Stimulated activated CD8-positive, alpha-beta memory T cell treated with anti-CD3 and anti-CD28 coated beads, Interleukin-4, amount 100 ng/mL, for 48 hours (primary cell): ENCODE measurements around the gene EIF2D.
"Not testable (repeated sequence)": the region's sequence is repeated elsewhere in the genome, so short reads cannot be mapped to it uniquely, and the experiment has no call there.

ENCODE experiments used
- DNase-seq: peaks from one replicate; pipeline ENCODE4 v3.0.0-alpha.2; 2020

Gene EIF2D

DNA sequence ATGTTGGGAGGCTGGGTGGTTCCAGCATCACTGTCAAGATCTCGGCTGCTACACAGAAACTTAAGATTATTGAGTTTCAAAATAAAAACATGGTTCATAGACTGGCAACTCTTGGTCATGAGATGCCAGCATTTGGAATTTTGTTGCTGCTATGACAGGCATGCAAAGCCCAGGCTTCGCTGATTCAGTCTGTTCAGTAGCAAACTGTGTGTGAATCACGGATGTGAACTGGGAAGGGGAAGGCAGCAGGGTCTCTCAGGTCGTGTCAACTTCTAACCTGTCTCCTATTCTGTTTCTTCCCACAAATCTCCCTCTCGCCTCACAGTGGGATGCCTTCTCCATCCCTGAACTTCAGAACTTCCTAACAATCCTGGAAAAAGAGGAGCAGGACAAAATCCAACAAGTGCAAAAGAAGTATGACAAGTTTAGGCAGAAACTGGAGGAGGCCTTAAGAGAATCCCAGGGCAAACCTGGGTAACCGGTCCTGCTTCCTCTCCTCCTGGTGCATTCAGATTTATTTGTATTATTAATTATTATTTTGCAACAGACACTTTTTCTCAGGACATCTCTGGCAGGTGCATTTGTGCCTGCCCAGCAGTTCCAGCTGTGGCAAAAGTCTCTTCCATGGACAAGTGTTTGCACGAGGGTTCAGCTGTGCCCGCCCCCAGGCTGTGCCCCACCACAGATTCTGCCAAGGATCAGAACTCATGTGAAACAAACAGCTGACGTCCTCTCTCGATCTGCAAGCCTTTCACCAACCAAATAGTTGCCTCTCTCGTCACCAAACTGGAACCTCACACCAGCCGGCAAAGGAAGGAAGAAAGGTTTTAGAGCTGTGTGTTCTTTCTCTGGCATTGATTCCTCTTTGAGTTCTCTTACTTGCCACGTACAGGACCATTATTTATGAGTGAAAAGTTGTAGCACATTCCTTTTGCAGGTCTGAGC lies 25.5 kb downstream of the EIF2D start:
- DNase-seq = no peak

DNA sequence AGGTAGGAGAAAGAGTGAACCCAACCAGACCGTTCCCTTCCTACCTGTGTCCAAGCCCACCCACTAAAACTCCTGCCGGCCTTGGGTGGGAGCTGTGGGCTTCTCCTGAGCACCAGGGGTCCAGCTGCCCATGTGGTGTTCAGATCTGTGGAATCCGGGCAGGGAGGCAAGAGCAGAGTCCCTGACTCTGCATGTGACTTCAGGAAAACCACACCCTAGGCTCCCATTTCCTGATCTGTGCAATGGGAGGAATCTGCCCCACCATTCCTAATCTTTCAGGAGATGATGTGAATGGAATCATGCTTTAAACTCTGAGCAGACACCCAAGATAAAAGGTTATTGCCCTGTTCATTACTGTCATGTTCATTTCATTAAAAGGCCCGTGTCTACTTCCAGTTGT lies 27.6 kb downstream of the EIF2D start:
- no peak for DNase-seq

DNA sequence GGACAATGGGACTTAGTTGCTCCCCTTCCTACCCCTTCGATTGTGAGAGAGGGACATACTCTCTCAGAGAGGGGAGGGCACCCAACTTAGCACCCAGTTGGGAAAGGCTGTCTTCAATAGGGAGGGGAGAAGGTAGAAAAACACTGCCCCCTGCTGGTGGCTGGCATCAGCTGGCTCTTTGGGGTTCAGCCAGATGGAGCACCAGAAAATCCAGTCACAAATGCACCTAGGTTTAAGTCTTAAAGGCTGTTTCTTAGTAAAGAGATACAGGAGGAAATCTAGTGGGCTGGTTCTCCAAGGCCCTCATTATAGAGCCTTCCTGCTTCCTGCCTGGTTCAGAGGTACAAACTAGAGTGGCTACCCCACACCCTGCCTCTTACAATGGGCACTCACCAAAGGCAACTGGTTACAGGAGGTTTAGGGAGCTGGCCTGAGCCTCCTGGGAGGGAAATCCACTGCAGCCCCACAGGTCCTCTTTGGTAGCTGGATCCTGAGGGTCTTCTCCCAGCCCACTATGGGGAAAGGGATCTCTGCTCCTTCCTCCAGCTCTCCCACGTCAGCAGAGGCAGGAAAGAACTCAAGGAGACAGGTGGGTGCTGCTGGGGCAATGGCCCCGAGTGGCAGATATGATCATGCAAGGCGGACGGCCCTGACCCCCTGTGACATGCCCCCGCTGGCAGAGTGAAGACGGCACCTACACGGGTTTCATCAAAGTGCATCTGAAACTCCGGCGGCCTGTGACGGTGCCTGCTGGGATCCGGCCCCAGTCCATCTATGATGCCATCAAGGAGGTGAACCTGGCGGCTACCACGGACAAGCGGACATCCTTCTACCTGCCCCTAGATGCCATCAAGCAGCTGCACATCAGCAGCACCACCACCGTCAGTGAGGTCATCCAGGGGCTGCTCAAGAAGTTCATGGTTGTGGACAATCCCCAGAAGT lies 28.3 kb downstream of the EIF2D start:
- DNase-seq = peak; percentile 96

DNA sequence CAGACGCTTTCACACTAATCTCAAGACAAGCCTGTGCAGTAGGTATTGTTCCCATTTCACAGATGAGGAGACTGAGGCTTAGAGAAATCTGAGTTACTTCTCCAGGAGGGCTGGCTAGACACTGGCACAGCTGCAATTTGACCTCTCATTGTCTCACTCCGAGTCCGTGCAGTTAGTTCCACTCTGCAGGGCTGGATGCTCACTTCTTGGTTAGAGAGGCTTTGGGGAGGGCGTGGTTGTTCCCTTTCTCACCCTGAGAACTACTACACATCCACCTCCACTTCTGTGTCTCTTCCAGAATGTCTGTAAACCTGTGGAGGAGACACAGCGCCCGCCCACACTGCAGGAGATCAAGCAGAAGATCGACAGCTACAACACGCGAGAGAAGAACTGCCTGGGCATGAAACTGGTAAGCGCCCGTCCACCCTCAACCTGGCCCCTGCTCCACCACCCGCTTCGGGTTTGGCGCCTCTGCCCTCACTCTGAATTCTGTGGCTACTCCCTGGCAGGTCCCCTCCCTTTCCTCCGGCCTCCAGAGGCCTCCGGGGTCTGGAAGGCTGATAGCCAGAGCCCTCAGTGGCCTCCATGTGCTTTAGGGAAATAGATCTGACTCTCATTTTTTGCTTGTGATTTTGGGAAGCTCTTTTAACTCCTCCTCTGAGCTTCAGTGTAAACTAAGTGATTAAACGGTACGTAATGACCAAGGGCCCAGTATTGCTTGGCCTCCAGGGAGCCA lies 29.1 kb downstream of the EIF2D start:
- DNase-seq = peak; percentile 69

DNA sequence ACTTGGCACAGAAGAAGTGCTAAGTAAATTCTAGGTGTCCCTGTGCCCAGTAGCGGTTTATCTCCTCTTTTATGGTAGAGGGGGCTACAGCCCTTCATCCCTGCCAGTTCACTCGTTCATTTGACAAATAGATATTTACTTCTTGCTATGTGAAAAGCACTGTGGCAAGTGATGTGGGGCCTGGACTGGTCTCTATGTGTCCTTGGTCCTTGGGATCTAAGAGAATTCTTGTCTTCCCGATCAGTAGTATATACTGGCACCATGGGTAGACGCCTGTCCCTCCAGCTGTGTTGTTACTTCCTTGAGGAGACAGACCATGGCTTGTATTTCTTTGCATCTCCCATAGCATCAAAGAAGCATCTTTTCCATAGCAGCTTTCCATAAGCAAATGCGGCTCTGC lies 29.7 kb downstream of the EIF2D start:
- no peak for DNase-seq

DNA sequence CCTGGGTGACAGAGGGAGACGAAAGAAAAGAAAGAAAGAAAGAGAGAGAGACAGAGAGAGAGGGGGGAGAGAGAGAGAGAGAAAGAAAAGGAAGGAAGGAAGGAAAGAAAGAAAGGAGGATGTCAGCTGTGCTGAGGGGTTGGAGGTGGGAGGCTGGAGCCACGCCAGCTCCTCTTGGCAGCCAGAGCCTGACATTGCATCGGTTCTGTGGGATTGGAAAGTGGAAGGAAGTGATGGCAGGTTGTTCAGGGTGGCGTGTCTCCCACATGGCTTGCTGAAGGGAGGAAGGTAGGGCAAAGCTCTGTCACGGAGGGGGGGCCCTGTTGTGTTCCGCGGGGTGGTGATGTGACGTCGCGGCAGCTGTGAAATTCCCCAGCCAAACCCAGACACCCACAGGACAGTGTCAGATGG lies 30.7 kb downstream of the EIF2D start:
- peak; percentile 78 for DNase-seq

DNA sequence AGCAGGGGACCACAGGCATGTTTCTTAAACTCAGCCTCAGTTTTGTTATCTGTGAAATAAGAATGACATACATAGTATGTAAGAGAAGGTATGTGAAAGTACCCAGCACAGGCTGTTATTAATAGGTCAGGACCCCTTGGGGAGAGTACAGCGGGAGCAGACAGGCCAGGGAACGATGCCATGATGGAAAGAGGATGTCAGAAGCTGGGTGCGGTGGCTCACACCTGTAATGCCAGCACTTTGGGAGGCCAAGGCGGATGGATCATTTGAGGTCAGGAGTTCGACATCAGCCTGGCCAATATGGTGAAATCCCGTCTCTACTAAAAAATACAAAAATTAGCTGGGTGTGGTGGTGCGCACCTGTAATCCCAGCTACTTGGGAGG lies 31.2 kb downstream of the EIF2D start:
- DNase-seq = not testable (repeated sequence)

DNA sequence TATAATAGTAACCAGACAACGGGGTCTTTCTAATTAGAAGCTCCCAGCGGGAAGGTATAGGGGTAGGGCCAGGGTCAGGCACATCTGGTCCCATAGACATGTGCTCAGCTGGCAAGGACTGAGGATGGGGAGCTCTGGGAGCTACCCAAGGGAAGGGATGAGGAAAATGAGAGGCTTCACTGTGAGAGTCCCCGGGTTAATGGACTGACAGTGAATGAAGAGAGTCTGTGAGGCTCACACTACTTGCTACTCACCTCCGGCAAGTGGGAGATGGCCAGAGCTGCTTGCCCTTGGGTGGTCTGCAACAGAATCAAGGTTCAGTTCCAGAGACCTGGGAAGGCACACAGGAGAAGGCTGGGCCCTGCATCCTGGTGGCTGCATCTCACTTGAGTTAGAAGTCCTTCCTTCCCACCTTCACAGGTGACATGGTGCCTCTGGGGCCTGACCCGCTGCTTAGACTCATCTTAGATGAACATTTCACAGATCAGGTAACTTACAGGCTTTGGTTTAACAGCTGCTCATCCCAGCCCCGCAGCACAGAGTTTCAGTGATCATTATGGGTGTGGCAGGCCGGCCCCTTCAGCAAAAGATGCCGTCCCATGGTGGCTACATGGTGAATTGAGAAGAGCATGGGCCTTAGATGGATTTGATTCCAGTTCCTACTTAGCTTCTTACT lies 31.7 kb downstream of the EIF2D start:
- no peak for DNase-seq

DNA sequence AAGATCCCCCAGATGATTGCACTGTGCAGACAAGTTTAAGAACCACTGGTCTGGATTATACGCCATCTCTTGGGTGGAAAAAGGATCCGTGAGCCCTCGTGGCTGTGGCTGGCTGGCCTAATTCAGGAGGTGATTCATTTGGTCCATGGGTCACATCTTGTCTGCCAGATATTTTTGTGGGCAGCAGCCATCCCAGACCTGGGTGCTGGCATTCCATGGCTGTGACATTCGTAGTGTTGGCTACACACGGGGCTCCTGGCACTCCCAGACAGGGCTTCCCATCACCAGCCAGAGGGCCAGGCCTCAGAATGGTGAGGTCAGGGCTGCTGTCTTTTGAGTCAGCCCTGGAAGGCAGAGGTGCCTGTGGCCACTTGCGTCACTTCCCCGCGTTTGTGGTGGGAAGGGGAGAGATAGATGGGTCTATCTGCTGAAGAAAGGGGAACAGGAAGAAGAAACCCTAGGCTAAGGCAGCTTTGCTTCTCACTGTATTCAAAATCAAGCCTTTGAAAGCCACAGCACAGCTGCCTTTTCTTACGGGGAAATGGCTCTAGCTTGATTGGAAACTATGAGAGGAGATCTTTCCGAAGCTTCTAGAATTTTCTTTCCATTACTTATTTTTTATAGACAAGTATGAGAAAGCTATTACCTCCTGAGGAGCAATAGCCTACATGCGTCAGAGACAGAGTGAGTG lies 32.4 kb downstream of the EIF2D start:
- DNase-seq = peak; percentile 95

DNA sequence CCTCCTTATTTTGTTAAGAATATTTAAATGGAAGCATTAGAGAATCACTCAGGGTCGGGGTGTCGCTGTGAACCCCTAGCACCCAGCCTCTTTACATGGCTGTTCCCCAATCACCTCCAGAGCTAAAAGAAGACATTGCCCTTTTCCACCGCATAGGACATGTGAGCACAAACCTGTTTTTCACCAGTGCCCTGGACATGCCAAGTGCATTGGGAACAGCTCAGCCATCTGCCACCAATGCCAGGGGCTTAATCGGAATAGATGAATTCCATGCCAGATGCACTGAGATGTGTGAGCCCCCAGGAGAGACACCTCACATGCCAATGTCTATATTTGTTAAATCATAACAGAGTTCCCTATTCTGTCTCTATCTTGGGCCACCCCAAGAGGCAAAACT lies 33.3 kb downstream of the EIF2D start:
- DNase-seq = no peak

DNA sequence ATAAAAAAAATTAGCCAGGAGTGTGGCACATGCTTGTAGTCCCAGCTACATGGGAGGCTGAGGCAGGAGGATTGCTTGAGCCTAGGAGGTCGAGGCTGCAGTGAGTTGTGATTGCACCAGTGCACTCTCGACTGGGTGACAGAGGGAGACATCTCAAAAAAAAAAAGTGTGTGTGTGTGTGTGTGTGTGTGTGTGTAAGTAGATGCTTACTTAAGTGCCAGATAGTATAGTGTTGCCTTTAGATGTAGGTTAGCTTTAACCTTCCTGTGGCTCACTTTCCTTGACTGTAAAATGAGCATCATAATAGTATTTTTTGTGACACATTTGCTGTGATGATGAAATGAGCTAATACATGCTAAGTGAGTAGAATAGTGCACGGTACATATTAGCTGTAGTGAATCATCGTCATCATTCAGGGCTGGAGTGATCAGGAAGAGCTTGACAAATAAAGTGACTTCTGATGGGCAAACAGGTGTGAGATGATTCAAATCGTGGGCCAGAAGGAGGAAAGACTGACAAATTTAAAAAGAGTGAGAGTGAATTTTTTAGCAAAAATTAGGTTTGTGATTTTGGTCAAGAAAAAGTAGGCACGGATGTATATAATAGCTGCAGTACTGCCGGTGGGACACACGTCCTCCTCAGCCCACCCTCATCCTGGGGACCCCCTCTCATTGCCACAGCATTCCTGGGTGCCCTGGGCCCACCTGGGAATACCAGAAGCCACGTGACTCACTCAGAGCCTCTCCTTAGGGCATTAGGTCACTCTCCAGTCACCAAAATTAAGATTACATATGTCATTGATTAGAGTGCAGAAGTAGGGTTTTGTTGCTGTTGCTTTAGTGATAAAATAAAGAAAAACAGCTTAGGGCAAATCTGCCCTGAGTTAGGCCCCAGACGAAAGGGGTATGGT lies 33.9 kb downstream of the EIF2D start:
- no peak for DNase-seq

DNA sequence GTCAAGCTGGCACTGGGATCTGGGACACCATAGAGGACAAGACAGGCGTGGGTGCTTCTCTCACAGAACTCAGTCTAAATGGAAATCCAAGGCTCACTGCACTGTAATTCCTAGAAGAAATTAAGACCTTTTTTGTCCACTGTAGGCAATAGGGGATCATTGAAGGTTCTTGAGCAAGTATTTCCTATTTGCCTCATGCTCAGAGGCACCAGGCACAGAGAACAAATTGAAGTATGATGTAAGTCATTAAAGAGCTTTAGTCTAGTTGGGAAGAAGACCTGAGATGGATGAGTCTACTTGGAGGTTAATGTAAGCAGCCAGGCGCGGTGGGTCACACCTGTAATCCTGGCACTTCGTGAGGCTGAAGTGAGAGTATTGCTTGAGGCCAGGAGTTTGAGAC lies 34.6 kb downstream of the EIF2D start:
- DNase-seq = no peak

DNA sequence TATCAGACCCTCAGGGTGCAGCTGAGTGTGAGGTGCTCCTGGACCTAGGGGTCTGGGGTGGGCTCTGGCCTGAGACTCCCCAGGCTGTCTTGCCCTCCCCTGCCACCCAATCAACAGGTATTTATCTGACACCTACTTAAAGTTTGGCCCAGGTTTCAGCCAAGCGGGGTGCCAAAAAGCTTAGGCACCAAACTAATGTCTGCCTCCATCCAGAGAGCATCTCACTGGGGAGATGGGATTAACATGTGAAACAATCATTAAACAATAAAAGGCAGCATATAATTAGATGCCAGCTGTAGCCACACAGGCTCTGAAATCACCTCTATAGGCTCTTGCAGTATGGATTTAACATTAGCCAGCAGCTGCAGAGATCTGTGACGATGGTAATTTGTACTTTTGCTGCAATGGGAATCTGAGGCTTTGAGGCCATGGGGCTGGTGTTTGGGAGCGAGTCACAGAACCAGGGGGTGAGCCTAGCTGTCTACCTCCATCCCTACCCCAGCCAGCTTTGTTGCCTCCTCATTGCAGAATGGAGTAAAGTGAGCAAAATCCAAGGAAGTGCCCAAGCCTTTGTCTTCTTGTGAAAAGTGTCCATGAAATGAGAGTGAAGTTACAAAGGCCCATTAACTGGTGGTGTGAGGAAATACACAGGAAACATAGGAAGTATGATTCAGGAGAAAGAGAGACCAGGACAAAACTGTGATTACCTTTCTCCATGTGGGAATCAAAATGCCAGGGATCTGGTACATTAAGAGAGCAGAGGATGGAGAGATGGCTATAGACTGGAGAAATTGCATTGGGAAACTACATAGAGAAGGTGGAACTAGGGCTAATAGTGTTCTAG lies 36.1 kb downstream of the EIF2D start:
- DNase-seq = no peak

DNA sequence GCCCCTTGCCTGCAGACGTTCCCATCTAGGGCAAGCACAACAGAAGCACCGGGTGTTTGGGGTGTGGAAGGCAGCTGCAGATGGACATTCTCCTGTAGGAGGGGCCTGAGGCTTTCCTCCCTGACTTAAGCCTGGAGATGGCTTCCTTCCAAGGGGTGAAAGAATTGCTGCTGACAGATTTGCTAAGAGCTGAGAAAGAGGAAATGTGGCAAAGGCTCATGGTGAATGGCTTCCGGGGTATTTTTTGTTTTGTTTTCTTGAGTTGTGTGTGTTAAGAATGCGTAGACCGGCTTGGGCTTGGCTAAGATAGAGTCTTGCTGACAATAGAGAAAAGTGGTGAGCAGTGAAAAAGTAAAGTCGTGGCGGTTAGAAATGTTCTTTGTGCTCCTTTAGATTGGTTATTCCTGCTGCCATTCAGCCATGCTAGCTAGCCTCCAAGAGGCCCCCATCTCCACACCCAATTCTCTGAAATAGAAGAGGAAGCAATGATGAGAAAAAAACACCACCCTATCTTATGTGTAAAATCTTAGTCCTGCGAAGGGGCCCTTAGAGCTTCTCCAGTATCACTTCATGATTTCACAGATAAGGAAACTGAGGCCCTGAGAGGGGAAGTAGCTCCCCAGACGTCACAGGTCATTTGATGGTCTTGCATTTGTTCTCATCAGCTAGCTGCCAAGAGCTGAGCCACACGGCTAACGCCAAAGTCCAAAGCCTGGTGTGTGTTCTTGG lies 36.9 kb downstream of the EIF2D start:
- DNase-seq = no peak

DNA sequence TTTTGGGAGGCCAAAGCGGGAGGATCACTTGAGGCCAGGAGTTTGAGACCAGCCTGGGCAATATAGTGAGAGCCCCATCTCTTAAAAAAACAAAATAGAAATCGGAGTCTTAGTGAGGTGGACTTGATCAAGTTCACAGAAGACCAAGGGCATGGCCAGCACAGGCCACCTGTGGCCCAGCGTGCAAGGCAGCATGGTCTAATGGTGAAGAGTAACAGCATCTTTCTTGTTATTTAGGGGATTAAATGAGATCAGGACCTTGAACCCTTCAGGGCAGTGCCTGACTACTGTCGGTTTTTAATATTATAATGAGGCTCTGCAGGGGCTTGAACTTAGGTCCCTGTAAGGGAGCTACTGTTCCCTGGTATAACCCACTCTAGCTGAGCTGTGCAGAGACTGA lies 38.5 kb downstream of the EIF2D start:
- DNase-seq = no peak

DNA sequence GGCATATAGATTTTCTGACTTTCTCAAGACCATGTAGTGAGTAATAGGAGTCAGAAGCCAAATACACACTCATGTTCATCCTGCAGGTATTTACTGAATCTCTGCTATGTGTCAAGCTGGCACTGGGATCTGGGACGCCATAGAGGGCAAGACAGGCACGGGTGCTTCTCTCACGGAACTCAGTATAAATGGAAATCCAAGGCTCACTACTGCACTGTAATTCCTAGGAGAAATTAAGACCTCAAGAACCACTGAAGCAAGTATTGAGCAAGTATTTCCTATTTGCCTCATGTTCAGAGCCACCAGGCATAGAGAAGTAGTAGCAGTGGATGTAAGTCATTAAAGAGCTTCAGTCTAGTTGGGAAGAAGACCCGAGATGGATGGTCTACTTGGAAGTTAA lies 38.9 kb downstream of the EIF2D start:
- DNase-seq = no peak

DNA sequence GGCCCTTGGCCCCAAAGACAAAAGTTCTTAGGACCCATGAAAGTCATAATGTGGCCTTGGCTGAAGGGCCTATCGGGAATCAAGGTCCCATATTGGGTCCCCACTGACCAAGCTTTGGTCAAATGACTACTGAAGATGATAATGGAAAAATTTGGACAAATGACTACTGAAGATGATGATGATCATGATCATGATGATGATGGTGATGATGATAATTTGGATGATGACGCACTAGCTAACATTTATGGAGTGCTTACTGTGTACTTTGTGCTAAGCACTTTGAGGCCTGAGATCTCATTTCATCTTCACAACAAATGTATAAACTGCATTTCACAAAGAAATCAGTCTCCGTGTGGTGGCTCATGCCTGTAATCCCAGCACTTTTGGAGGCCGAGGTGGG lies 39.4 kb downstream of the EIF2D start:
- DNase-seq = no peak

DNA sequence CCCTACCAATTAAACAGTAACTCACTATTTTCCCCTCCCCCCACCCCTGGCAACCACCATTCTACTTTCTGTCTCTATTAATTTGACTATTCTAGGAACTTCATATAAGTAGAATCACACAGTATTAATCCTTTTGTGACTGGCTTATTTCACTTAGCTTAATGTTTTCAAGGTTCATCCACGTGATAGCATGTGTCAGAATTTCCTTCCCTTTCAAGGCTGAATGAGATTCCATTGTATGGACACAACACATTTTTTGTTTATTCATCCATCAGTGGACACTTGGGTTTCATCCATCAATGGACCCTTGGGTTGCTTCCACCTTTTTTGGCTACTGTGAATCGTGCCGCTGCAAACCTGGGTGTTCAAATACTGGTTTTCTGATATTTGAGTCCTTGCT lies 41.7 kb downstream of the EIF2D start:
- DNase-seq = no peak

DNA sequence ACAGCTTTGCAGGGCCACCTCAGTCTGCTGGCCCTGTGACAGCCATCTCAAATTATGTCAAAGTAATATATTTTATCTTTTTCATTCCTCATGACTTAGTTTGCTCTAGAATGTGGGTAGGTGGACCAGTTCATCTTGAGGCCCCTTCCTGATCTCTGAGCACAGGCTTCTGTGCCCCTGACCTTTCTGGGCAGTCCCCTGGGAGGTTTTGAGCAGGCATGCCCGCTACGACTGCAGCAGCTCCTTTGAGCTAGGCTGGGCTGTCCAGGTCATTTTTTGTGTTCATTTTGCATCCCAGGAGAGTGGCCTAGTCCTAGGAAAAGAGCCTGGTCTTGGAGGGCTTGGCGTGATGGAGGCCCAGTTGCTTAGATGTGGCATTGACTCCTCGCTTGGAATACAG lies 42.7 kb downstream of the EIF2D start:
- no peak for DNase-seq
